IMR-90 (cell line): Measurements from ENCODE around the gene TPD52L2.

ENCODE experiments used
- BHLHE40 ChIP-seq: fragments of 150-350 bp; IDR thresholded peaks from 2 replicates; pipeline ENCODE4 v1.6.1; 2016; ENCODE audit warnings: mild to moderate bottlenecking, low read depth, low read length
- CEBPB ChIP-seq: IDR thresholded peaks from 2 replicates; pipeline ENCODE4 v1.6.1; 2012; ENCODE audit warnings: low read depth, low read length, improper control_type of control experiment
- CHD1 ChIP-seq: IDR thresholded peaks from 2 replicates; pipeline ENCODE4 v1.6.1; 2012; ENCODE audit warnings: low read depth, low read length, improper control_type of control experiment
- FOS ChIP-seq: fragments of 150-350 bp; IDR thresholded peaks from 2 replicates; pipeline ENCODE4 v1.6.1; 2016; ENCODE audit warnings: low read depth, low read length
- MAFK ChIP-seq: IDR thresholded peaks from 2 replicates; pipeline ENCODE4 v1.6.1; 2012; ENCODE audit warnings: low read depth, low read length, improper control_type of control experiment
- MXI1 ChIP-seq: IDR thresholded peaks from 2 replicates; pipeline ENCODE4 v1.6.1; 2012; ENCODE audit warnings: low read depth, mild to moderate bottlenecking, low read length, moderate library complexity, borderline replicate concordance
- NFE2L2 ChIP-seq: fragments of 150-350 bp; IDR thresholded peaks from 2 replicates; pipeline ENCODE4 v1.6.1; 2016; ENCODE audit warnings: low read depth, mild to moderate bottlenecking, low read length
- POLR2A ChIP-seq: IDR thresholded peaks from 2 replicates; pipeline ENCODE4 v1.6.1; 2012; ENCODE audit warnings: mild to moderate bottlenecking, low read depth, low read length
- RAD21 ChIP-seq: IDR thresholded peaks from 2 replicates; pipeline ENCODE4 v1.6.1; 2012; ENCODE audit warnings: low read length, improper control_type of control experiment
- RCOR1 ChIP-seq: IDR thresholded peaks from 2 replicates; pipeline ENCODE4 v1.6.1; 2012; ENCODE audit warnings: mild to moderate bottlenecking, low read length, improper control_type of control experiment; ENCODE audit not compliant: insufficient replicate concordance
- RFX5 ChIP-seq: IDR thresholded peaks from 2 replicates; pipeline ENCODE4 v1.8.0; 2012; ENCODE audit warnings: low read depth, mild to moderate bottlenecking, low read length, moderate library complexity
- SMC3 ChIP-seq: fragments of 150-350 bp; IDR thresholded peaks from 2 replicates; pipeline ENCODE4 v1.6.1; 2016; ENCODE audit warnings: low read depth, mild to moderate bottlenecking, antibody characterized with exemption, low read length, moderate library complexity
- TF ChIP-seq, protein P1 (sequence below): conservative IDR thresholded peaks from 2 replicates; pipeline ENCODE4 v1.5.1; 2012; ENCODE audit warnings: mild to moderate bottlenecking, low read depth, low read length, improper control_type of control experiment
- TF ChIP-seq, protein P2 (sequence below): fragments of 150-350 bp; IDR thresholded peaks from 2 replicates; pipeline ENCODE4 v1.6.1; 2016; ENCODE audit warnings: low read depth, mild to moderate bottlenecking, low read length, moderate library complexity, borderline replicate concordance

DNA sequence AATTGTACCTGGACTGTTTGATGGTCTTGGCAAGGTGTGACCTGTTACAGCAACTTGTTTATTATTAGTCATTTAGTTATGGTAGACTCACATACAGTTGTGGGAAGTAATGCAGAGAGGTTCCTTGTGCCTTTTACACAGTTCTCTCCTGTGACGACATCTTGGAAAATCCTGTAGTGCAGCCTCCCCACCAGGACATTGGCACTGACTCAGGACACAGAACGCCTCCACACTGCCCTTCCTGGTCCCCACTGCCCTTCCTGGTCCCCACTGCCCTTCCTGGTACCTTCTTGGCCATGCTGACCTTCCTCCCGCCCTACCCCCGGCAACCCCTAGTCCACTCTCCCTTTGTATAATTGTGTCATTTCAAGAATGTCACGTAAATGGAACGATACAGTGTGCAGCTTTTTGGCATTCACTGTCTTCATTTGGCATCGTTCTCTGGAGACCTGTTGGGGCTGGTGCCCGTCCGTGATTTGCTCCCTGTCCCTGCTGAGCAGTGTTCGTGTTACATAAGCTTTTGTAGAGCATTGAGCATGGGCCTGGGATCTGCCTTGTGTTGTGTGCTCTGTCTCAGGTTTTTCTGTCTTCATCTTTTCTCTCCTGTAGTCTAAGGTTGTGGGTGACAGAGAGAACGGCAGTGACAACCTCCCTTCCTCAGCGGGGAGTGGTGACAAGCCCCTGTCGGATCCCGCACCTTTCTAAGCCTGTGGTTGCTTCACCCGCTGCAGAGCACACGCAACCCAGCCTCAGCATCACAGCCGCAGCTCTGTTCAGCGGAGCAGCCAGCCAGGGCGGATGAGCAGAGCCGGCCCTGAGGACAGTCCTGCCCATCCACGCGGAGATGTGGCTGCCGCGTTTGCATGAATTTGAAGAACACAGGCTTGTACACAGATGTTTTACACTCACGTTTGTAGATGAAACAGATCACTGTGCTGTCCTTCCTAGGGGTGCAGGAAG lies 24.5 kb downstream of the TPD52L2 start:
- TF ChIP-seq, protein P1, sequence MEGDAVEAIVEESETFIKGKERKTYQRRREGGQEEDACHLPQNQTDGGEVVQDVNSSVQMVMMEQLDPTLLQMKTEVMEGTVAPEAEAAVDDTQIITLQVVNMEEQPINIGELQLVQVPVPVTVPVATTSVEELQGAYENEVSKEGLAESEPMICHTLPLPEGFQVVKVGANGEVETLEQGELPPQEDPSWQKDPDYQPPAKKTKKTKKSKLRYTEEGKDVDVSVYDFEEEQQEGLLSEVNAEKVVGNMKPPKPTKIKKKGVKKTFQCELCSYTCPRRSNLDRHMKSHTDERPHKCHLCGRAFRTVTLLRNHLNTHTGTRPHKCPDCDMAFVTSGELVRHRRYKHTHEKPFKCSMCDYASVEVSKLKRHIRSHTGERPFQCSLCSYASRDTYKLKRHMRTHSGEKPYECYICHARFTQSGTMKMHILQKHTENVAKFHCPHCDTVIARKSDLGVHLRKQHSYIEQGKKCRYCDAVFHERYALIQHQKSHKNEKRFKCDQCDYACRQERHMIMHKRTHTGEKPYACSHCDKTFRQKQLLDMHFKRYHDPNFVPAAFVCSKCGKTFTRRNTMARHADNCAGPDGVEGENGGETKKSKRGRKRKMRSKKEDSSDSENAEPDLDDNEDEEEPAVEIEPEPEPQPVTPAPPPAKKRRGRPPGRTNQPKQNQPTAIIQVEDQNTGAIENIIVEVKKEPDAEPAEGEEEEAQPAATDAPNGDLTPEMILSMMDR = no peak
- TF ChIP-seq, protein P2, sequence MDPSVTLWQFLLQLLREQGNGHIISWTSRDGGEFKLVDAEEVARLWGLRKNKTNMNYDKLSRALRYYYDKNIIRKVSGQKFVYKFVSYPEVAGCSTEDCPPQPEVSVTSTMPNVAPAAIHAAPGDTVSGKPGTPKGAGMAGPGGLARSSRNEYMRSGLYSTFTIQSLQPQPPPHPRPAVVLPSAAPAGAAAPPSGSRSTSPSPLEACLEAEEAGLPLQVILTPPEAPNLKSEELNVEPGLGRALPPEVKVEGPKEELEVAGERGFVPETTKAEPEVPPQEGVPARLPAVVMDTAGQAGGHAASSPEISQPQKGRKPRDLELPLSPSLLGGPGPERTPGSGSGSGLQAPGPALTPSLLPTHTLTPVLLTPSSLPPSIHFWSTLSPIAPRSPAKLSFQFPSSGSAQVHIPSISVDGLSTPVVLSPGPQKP = no peak
- TF ChIP-seq RCOR1 (no peak), CEBPB (no peak), FOS (no peak), RAD21 (no peak), MXI1 (no peak), POLR2A (no peak), RFX5 (no peak), CHD1 (no peak), MAFK (no peak), NFE2L2 (no peak), BHLHE40 (no peak), SMC3 (no peak)
